ENCODE measurements around the gene NDUFA5. TPM values are rescaled to one million over a fixed set of nuclear protein-coding genes. Genes with fewer than 3 reads are reported as not detected.

Gene NDUFA5
- total RNA-seq, 4 donors from 2014 or later: 107 to 129 (median 124) TPM

GRCh38 chr7:123498031-123498430 lies 59.6 kb downstream of the NDUFA5 start:
- no peak for TF ChIP-seq CTCF (IDR thresholded peaks at IDR 0.05)
- intact Hi-C loops (cut with DNase I): no loop called here
- Histone ChIP-seq H3K27me3 (no peaks in the 10 kb centered on the region), H3K9me3 (no peaks in the 10 kb centered on the region), H3K4me1 (no peaks in the 10 kb centered on the region), H3K36me3 (no peaks in the 10 kb centered on the region), H3K27ac (no peak overlapping the region), H3K4me3 (replicated peaks in 1 of 3) (no peak overlapping the region)
- 69 to 80% methylated on average over 1 of the region's 1 CpG for WGBS, 2 donors
- no peak for DNase-seq

GRCh38 chr7:123494193-123494796 lies 63.3 kb downstream of the NDUFA5 start:
- WGBS, 2 donors: 22 to 25% methylated on average over 3 of the region's 3 CpGs
- Histone ChIP-seq H3K9me3 (no peaks in the 10 kb centered on the region), H3K27me3 (no peaks in the 10 kb centered on the region), H3K36me3 (no peaks in the 10 kb centered on the region), H3K4me1 (no peaks in the 10 kb centered on the region), H3K4me3 (replicated peaks in 1 of 3) (no peak overlapping the region), H3K27ac (no peak overlapping the region)
- intact Hi-C loops (cut with DNase I): loop anchor here (5.0 kb wide), 1 partner anchor 43 kb away; no protein-coding TSS in a partner anchor
- peak in 1 of 2 donors; percentile 16 for DNase-seq
- TF ChIP-seq POLR2A (IDR thresholded peaks at IDR 0.05): no peak
- peak in 5 of 6 experiments; percentile 46 to 85 (median 66) for TF ChIP-seq CTCF (IDR thresholded peaks at IDR 0.05)

- intact Hi-C loops (cut with DNase I): loop anchor here (5.0 kb wide), 1 partner anchor 45 kb away; no protein-coding TSS in a partner anchor
- TF ChIP-seq CTCF (IDR thresholded peaks at IDR 0.05) (no peak), POLR2A (IDR thresholded peaks at IDR 0.05) (no peak)
Measured at GRCh38 chr7:123492485-123492884, 65.1 kb downstream of the NDUFA5 start.

More at GRCh38 chr7:123492485-123492884, 65.1 kb downstream of the NDUFA5 start:
- H3K36me3 ChIP-seq: no peaks in the 10 kb centered on the region
- DNase-seq: no peak
- H3K4me1 ChIP-seq: no peaks in the 10 kb centered on the region
- WGBS, 2 donors: 84 to 87% methylated on average over 3 of the region's 3 CpGs
- H3K27ac ChIP-seq: no peak overlapping the region
- no peak overlapping the region for H3K4me3 ChIP-seq (replicated peaks in 1 of 3)
- no peaks in the 10 kb centered on the region for H3K27me3 ChIP-seq
- no peaks in the 10 kb centered on the region for H3K9me3 ChIP-seq

Other genes starting within 250 kb of the NDUFA5 start
- 10 to 100 TPM in 3 of 4 donors, 1 to 10 TPM in 1; 5.4 to 11.7 (median 11.5) TPM for gene IQUB, start 23.2 kb downstream of the NDUFA5 start, total RNA-seq
- gene ASB15, start 44.0 kb upstream of the NDUFA5 start, total RNA-seq: not detected
- not detected for gene LMOD2, start 98.0 kb upstream of the NDUFA5 start, total RNA-seq
- 10 to 100 TPM; 48.1 to 61.6 (median 55.4) TPM for gene WASL, start 191.2 kb upstream of the NDUFA5 start, total RNA-seq

All from thyroid gland (tissue), 4 donors.